G401.6 (cell line): ENCODE data around the gene RNF8.
"Not testable (repeated sequence)": the region's sequence is repeated elsewhere in the genome, so short reads cannot be mapped to it uniquely, and the experiment has no call there.

Experiments used
- FAIRE-seq: peaks from 2 replicates; lab custom pipeline; 2012; peaks lifted over from hg19 to GRCh38; lab: Jason Lieb, UNC

Gene RNF8, protein sequence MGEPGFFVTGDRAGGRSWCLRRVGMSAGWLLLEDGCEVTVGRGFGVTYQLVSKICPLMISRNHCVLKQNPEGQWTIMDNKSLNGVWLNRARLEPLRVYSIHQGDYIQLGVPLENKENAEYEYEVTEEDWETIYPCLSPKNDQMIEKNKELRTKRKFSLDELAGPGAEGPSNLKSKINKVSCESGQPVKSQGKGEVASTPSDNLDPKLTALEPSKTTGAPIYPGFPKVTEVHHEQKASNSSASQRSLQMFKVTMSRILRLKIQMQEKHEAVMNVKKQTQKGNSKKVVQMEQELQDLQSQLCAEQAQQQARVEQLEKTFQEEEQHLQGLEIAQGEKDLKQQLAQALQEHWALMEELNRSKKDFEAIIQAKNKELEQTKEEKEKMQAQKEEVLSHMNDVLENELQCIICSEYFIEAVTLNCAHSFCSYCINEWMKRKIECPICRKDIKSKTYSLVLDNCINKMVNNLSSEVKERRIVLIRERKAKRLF

GRCh38 chr6:37353761-37354525 is at the start of gene RNF8:
Gene RNF8 (plus strand): TSS chr6:37353983. CDS start chr6:37354165, 182 bp downstream.
- peak; percentile 76 for FAIRE-seq

- no peak for FAIRE-seq
These were observed 49.0 kb upstream of the RNF8 start for GRCh38 chr6:37304766-37305165.

GRCh38 chr6:37305841-37306425 is 47.9 kb upstream of the RNF8 start:
- FAIRE-seq, result no peak

GRCh38 chr6:37306624-37307222 is 47.1 kb upstream of the RNF8 start:
- FAIRE-seq, result no peak

- FAIRE-seq, result not testable (repeated sequence)
These were observed 46.3 kb upstream of the RNF8 start for GRCh38 chr6:37307484-37307883.

DNA sequence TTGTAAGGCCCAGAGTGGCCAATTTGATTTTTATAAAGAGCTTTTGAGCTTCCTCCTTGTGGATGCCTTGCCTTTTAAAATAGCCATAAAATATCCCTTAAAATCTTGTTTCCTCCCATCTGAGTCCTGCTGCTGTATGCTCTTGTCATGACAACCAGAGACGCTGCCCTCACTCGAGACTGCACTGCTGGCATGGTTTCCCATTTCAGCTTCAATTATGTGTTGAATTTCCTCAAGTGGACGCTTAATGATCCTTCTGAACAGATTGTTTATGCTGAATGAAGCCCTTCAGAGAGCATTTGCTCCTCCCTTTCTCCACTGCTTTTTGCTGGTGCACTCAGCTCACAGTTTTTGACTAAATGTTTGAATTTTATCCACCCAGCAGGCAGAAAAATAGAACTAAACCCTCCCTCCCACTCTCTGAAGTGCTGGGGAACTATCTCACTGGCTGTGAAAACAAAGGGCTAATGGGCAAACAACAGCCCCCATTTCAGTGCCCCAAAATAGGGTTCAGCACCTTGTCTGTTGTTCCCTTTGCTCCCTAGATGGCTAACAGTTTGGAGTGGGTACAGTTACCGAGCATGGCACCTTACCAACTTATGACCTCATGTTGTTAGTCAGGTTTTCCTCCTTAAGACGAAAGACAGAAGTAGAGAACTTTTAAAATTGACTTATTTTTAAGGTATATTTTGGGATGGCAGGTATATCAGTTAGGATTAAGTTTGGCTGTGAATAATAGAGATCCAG is 45.5 kb upstream of the RNF8 start:
- FAIRE-seq, result no peak

- FAIRE-seq, result no peak
These were observed 44.7 kb upstream of the RNF8 start for GRCh38 chr6:37309046-37309445.

GRCh38 chr6:37309692-37310091 is 44.1 kb upstream of the RNF8 start:
- FAIRE-seq, result peak; percentile 99

DNA sequence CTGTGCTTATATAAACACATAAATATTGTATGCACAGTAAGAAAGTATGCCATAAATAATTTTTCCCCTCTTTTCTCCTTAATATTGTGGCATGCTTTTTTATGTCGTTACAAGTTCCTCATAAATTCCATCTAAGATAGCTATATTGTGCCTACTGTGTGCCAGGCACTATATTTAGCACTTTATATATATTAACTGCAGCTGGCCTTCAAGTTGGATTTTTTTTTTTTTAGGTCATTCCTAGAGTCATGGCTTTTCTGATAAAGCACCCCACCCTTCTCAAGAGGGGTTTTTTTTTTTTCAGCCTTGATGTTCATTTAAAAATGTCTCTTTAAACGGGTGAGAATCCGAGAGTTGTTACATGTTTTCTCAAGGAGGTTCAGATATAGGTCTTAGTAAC is 42.8 kb upstream of the RNF8 start:
- no peak for FAIRE-seq

DNA sequence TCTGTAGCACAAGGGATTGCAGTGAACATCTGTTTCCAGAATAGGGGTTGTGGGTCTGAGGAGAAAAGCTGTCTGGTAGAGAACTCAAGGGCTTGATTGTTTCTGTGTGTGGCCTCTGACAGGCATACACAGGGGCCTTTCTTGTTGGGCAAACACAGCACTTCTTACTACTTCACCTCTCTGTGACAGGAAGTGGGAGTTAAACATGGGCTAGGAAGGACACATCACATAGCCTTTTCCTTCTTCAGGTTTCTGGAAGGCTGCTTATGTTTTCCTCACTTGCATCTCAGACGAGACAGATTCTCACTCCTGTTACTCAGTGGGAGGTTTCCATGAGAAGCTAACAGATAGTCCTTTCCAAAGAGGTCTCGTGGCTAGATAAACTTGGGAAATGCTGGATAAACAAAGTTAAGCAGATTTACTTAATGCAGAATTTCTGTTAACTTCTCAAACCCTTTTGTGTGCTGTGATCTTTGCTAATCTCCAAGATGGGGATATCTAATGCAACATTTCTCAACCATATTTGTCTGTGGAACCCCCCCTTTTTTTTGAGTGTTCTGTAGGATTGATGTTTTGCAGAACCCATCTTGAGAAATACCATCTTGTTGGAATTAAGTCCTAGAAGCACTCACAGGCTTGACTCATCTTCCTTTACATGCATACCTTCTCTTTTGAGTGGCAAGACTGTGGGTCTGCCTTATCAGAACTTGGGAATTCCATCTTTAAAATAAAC is 41.9 kb upstream of the RNF8 start:
- FAIRE-seq, result no peak

DNA sequence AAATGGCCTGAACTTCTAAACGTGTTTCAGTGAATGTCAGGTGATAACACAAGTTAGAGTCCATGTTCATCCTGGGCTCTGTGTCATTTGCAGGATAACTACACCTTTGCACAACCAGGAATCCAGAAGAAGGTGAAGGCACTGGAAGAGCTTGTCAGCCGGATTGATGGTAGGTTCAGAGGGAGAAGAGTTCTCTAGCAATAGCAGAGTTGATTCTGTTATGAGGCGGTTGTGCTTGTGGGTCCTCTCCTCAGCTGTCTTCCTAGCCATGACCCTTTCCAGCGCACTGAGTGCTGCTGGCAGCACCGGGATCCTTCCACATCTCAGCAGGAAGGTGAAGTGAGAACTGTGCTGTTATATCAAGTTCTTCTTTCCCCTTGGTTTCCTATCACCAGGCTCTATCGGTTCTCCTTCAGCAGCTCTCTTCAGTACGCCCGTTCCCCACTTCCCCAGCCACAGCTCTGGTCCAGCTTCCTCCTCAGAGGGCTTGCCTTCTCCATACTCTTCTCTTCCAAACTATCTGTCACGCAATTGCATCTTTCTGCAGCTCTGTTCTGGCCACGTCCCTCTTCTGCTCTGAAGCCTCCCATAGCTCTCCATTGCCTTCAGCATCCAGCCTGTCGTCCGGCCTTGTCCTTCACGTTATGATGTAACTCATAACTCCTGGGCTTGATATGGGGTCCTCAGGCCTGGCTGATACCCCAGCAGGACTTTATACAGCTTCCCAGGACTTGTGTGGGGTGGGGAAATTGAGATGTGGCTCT is 39.9 kb upstream of the RNF8 start:
- no peak for FAIRE-seq

DNA sequence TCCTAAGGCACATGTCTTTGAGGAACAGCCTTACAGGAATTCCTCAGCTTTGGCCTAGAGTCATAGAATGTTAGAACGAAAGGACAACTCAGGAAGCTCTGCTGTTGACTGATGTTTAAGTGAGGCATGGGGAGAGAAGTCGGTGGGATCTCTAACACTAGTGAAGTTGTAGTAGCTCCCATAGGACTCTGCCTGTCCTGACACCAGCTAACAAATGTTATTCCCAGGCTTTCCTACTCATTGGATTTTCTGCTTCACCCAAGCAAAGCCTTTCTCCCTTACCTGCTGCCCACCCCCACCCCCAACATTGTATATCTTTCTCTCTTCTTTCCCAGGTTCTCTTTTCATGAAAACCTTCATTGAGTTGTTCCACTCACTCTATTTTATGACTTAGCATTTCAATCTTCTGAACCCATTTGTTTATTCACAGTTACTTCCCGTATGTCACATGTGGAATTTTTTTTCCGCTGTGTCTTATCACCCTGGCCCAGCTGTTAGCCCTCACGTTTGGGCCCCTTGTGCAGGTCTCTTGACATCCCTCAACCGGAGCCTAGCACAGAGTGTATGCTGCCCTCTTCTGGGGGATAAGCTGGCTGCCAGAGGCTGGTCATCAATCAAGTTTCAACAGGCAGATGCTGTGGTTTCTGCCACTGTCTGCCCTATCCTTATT is 39.2 kb upstream of the RNF8 start:
- no peak for FAIRE-seq

DNA sequence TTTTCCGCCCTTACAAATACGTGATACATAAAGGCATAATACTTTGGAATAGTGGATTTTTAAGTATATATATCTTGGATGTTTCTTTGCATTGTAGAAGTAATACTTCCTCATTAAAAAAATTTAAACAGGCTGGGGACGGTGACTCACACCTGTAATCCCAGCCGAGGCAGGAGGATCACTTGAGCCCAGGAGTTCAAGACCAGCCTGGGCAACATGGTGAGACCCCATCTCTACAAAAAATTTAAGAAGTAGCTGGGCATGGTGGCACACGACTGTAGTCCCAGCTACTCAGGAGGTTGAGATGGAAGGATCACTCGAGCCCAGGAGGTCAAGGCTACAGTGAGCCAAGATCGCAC is 38.6 kb upstream of the RNF8 start:
- no peak for FAIRE-seq

DNA sequence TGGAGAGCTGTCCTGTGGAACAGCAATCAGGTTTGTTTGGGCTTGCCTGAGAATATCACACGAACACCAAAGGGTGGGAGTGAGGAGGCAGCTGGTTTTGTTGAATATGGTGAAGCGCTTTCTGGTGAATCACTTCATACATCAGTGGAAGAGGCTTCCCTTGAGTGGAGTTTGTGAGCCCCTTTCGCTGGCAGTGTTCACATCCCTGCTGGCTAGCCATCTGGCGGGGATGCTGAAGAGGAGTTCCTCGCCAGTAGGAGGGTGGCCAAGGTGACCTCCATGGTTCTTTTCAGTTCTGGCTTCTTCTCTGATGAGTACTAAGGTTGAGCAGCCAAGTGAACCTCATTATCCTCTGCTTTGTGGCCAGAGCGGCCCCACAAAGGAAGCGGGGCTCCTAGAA is 37.7 kb upstream of the RNF8 start:
- no peak for FAIRE-seq

GRCh38 chr6:37317312-37318038 is 36.3 kb upstream of the RNF8 start:
- no peak for FAIRE-seq

- no peak for FAIRE-seq
These were observed 34.6 kb upstream of the RNF8 start for GRCh38 chr6:37319156-37319555.

GRCh38 chr6:37319856-37320480 is 33.8 kb upstream of the RNF8 start:
- FAIRE-seq, result no peak

- FAIRE-seq, result no peak
These were observed 33.1 kb upstream of the RNF8 start for GRCh38 chr6:37320646-37321045.

DNA sequence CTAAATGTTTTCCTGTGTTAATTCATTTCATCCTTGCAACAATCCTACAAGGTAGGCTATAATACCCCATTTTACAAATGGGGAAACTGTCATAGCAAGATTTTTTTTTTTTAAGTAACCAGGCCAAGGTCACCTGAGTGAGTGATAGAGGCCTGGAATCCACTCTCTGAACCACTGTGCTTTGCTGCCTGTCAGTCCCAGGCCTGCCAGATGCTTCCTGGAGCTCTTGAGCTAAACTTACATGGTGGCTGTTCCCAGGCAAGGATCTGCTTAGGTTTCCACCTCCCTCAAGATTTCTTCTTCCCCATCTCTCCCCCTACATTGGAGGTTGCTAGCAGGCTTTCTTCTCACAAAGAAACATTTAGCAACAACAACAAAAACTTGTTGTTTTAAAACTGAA is 32.7 kb upstream of the RNF8 start:
- FAIRE-seq, result no peak
